SH-SY5Y (cell line): ENCODE results near the gene GNG14.

Experiments
- GATA2 ChIP-seq: IDR thresholded peaks from 2 replicates; pipeline ENCODE4 v1.6.1; 2011; ENCODE audit warnings: mild to moderate bottlenecking, low read depth, low read length
- GATA3 ChIP-seq: IDR thresholded peaks from 2 replicates; pipeline ENCODE4 v1.6.1; 2011; ENCODE audit warnings: low read depth, mild to moderate bottlenecking, low read length, moderate library complexity

Gene GNG14

GRCh38 chr19:12687496-12688196 lies at the start of gene GNG14:
GNG14 (plus strand) TSS chr19:12687998; CDS start chr19:12688049, 51 bp downstream.
- no peak for TF ChIP-seq GATA3
- no peak for TF ChIP-seq GATA2

- TF ChIP-seq GATA2 (no peak), GATA3 (no peak)
Observed at GRCh38 chr19:12638611-12639182, 49.1 kb upstream of the GNG14 start.

GRCh38 chr19:12639901-12640613 lies 47.7 kb upstream of the GNG14 start:
- TF ChIP-seq GATA3 (no peak), GATA2 (no peak)

GRCh38 chr19:12641456-12641855 lies 46.3 kb upstream of the GNG14 start:
- TF ChIP-seq GATA3 (no peak), GATA2 (no peak)

GRCh38 chr19:12642506-12642905 lies 45.3 kb upstream of the GNG14 start:
- TF ChIP-seq GATA3: no peak

- no peak for TF ChIP-seq GATA2
- no peak for TF ChIP-seq GATA3
Observed at GRCh38 chr19:12646551-12646950, 41.2 kb upstream of the GNG14 start.

- TF ChIP-seq GATA3 (no peak), GATA2 (no peak)
Observed at GRCh38 chr19:12647047-12647446, 40.8 kb upstream of the GNG14 start.

GRCh38 chr19:12647490-12648071 lies 40.2 kb upstream of the GNG14 start:
- TF ChIP-seq GATA3 (no peak), GATA2 (no peak)

GRCh38 chr19:12648088-12648487 lies 39.7 kb upstream of the GNG14 start:
- TF ChIP-seq GATA2 (no peak), GATA3 (no peak)

- no peak for TF ChIP-seq GATA2
- TF ChIP-seq GATA3: no peak
Observed at GRCh38 chr19:12649941-12650340, 37.9 kb upstream of the GNG14 start.

GRCh38 chr19:12652219-12652618 lies 35.6 kb upstream of the GNG14 start:
- TF ChIP-seq GATA2 (no peak), GATA3 (no peak)

- no peak for TF ChIP-seq GATA2
- no peak for TF ChIP-seq GATA3
Observed at GRCh38 chr19:12655546-12655945, 32.3 kb upstream of the GNG14 start.

- TF ChIP-seq GATA3 (no peak), GATA2 (no peak)
Observed at GRCh38 chr19:12656899-12657571, 30.8 kb upstream of the GNG14 start.

- TF ChIP-seq GATA2 (no peak), GATA3 (no peak)
Observed at GRCh38 chr19:12657966-12658365, 29.8 kb upstream of the GNG14 start.

GRCh38 chr19:12660980-12661379 lies 26.8 kb upstream of the GNG14 start:
- TF ChIP-seq GATA2 (no peak), GATA3 (no peak)
